Thyroid gland (tissue), 4 donors: Measurements from ENCODE around the gene SYTL2.

Experiments used
- POLR2A ChIP-seq, 2 donors: fragments of 450-650 bp; IDR thresholded peaks; one replicate each; pipeline ENCODE4 v1.6.1; 2017; ENCODE audit warnings: antibody characterized with exemption in 2 of 2, mild to moderate bottlenecking in 2 of 2, moderate library complexity in 1 of 2
- TF ChIP-seq, protein P1 (sequence below), 6 experiments: fragments of 200-600 bp in 3 of 6; fragments of 450-650 bp in 3 of 6; sonication (generic) in 3 of 6; IDR thresholded peaks; one replicate each; pipeline ENCODE4 v1.5.1; 2016 to 2019; ENCODE audit warnings: antibody characterized with exemption in 6 of 6, mild to moderate bottlenecking in 2 of 6, inconsistent platforms in 1 of 6, moderate library complexity in 1 of 6

DNA sequence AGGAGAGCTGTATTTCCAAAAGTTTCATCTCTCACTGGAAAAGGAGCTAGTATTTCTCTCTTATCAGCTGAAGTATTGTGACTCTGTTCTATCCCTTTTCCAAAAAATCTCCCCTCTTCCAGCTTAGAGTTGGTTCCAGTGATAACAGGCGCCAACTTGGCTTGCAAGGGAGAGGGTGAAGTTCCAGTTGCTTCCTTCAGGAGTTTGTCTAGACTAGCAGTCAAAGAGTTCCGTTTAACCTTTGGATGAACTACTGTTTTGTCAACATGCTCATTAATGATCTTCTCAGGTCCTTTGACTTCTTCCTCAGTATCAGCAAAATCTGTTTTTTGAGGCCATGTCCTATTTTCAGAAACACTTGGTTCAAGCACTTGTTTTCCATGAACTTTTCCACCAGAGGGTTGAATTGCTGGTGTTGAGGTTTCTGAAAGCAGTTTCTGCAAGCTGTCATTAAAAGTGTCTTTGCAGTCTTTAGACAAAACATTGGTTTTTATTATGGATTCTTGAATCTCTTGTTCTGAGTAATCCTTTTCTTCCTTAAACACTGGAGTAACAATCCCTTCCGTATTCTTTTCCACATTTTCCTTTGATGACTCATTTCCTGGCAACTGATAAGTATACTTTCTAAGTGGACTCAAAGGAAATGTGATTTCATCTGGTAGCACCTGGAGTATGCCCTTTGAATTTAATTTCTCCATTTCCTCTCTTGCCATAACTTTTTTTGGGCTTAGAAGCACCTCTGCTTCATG, 85.3 kb downstream of the SYTL2 start:
- TF ChIP-seq, protein P1, sequence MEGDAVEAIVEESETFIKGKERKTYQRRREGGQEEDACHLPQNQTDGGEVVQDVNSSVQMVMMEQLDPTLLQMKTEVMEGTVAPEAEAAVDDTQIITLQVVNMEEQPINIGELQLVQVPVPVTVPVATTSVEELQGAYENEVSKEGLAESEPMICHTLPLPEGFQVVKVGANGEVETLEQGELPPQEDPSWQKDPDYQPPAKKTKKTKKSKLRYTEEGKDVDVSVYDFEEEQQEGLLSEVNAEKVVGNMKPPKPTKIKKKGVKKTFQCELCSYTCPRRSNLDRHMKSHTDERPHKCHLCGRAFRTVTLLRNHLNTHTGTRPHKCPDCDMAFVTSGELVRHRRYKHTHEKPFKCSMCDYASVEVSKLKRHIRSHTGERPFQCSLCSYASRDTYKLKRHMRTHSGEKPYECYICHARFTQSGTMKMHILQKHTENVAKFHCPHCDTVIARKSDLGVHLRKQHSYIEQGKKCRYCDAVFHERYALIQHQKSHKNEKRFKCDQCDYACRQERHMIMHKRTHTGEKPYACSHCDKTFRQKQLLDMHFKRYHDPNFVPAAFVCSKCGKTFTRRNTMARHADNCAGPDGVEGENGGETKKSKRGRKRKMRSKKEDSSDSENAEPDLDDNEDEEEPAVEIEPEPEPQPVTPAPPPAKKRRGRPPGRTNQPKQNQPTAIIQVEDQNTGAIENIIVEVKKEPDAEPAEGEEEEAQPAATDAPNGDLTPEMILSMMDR (IDR thresholded peaks at IDR 0.05), result no peak
- no peak for TF ChIP-seq POLR2A (IDR thresholded peaks at IDR 0.05)
